ENCODE data around the gene IRF2.

Gene IRF2

DNA sequence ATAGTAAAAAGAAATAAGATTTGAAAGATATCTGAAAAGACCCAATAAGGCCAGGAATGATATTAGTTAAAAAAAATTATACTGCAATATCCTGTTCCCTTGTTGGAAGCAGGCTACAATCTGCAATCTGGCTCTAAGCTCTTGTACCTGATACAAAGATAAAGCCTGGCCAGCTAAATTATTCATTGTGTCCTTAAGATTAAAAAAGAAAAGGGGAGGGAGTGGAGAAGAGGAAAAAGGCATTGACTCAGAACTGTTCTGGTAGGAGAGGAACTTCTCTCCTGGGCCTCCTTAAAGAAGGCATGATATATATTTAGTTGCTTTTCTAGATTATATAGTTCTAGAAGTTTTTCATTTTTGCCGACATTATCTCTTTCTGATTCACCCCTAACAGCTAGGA, 46.7 kb downstream of the IRF2 start:
- no peak for DNase-seq

- no peak for DNase-seq
Measured at GRCh38 chr4:184427093-184427492, 47.3 kb downstream of the IRF2 start.

- DNase-seq: no peak
Measured at GRCh38 chr4:184424993-184425758, 49.2 kb downstream of the IRF2 start.

DNA sequence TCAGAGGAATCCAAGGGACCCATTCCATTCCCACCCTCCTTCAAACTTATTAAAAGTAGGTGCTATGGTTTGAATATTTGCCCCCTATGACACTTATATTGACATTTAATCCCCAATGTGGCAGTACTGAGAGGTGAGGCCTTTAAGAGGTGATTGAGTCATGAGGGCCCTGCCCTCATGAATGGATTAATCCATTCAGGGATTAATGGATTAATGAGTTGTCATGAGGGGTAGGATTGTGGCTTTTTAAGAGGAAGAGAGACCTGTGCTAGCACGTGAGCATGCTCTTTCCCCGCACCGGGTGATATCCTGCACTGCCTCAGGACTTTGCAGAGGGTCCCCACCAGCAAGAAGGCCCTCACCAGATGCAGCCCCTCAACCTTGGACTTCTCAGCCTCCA, 50.1 kb downstream of the IRF2 start:
- DNase-seq: no peak

- no peak for DNase-seq
Measured at GRCh38 chr4:184423003-184423686, 51.2 kb downstream of the IRF2 start.

GRCh38 chr4:184422378-184422777, 52.0 kb downstream of the IRF2 start:
- DNase-seq: no peak

GRCh38 chr4:184421533-184422155, 52.7 kb downstream of the IRF2 start:
- no peak for DNase-seq

- no peak for DNase-seq
Measured at GRCh38 chr4:184420881-184421416, 53.4 kb downstream of the IRF2 start.

DNA sequence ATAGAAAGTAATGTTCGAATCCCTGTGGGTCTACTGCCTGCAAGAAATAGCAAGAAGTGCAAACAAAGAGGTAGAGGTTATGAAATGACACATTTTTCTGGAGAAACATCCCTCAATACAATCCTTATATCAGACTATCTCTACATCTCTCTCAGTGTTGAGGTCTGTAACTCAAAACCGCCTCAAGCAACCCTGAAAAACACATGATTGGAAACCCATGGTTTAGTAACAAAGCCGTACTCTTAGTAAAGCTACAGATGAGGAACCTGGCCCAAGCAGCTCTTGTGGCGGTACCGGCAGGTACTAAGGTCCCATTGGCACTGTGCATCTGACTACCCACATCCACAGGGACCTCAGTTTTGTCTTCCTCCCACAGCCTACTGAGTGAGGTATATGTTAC, 53.9 kb downstream of the IRF2 start:
- DNase-seq: no peak

- DNase-seq: no peak
Measured at GRCh38 chr4:184419976-184420375, 54.4 kb downstream of the IRF2 start.

- DNase-seq: peak; percentile 34
Measured at GRCh38 chr4:184417802-184418511, 56.4 kb downstream of the IRF2 start.

GRCh38 chr4:184416913-184417734, 57.2 kb downstream of the IRF2 start:
- DNase-seq: peak; percentile 22

DNA sequence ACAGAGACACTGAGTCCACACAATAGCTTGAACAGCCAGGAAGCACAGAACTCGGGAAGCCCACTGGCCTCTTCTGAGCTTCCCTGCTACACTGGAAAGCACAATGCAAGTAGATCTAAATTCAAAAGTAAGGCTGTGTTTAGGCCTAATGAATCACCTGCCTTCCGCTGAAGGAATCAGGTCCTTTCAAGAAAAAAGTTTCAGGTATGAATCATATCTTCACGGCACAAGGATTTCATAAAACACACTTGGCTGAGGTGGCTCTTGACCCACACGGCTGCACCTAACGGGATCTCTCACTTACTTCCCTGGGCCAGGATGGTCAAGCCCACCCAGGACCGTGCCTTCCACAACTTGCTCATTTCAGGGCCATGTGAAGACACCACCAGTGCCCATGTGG, 59.3 kb downstream of the IRF2 start:
- DNase-seq: no peak

- no peak for DNase-seq
Measured at GRCh38 chr4:184413261-184414046, 60.9 kb downstream of the IRF2 start.

GRCh38 chr4:184410748-184411147, 63.6 kb downstream of the IRF2 start:
- no peak for DNase-seq

DNA sequence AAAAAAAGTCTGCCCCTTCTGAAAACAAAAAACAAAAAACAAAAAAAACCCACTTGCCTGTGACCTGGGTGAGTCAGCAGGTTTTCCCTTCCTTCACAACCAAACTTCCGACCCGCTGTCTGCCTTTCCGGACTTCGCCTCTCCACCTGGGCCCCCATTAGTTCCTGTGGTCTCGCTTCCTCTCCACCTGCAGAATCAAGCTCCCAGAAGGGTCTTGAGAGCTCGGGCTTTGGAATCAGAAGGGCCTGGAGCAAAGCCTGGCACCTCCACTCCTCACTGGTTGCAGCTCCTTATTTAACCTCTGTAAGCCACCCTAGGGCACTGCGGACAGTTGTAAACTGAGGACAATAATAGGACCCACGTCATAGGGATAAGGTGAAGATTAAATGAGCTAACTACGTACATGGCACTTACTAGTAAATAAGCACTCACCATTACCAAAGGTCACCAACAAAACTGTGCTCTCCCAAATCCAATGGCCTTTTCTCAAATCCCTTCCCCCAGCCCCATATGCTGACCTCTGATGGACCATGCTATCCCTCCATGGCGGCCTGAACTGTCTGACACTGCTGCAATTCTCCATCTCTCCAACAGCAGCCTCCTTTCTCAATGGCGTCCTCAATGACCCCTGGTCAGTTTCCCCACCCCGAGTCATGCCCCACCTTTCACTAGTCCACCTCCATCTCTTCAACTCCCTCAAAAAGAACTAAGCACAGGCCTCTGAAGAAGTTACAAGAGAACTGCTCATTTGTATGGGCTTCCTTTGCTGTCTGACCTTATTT, 64.2 kb downstream of the IRF2 start:
- DNase-seq: peak; percentile 32

DNA sequence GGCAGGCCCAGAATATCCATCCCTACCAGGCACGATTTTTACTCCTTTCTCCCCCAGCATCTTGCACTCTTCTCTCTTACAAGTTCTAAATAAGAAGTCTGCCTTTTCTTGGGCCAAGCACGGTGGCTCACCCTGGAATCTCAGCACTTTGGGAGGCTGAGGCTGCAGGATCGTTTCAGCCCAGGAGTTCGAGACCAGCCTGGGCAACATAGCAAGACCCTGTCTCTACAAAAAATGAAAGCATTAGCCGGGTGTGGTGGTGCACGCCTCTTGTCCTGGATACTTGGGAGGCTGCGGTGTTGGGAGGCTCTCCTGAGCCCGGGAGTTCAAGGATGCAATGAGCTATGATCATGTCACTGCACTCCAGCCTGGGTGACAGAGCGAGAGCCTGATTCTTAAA, 64.8 kb downstream of the IRF2 start:
- DNase-seq: no peak

DNA sequence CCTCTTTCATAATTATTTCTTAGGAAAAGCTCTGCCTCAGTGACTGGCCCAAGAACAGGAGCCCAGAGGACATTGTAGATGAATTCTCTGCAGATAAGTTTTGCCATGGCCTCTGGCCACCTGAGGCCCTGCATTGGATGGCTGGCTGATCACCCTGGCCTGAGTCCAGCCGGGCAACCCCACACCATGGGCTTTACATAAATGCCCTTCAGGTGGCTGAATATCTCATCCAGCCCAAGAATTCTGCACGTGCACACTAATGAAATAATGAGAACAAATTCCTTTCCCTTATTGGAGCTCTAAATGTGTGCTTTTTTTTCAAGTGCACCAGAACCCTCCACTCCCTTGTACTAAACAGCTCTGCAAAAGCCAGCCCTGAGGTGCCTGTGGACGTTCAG, 65.7 kb downstream of the IRF2 start:
- no peak for DNase-seq

- DNase-seq: no peak
Measured at GRCh38 chr4:184408021-184408683, 66.2 kb downstream of the IRF2 start.

DNA sequence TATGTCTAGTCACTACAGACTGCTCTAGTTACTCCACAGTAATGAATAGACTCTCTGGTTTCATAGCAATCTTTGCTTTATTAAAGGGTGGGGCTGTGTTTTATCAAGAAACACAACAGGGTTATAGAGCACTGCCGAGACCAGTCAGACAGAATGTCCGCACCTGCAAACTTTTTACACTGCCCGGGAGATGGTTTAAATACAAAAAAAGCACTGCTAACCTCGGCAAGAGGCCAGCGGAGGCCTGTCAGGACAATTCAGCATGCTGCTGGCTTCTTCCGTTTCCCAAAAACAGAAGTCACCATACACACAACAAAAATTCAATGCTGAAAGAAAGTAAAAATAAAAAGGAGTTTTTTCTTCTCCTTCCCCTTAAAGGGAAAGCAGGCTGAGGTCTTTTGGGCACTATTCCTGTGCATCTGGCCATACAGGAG, 67.4 kb downstream of the IRF2 start:
- DNase-seq: no peak
